GM19395 (cell line): Measurements from ENCODE around the gene TTC28.

ENCODE experiments used
- ATAC-seq: cut with Tn5 transposase; IDR thresholded peaks from one replicate; pipeline ENCODE4 v1.9.1; 2021; ENCODE audit warnings: mild to moderate bottlenecking, moderate library complexity; ENCODE audit not compliant: unreplicated experiment

The TTC28 gene

DNA sequence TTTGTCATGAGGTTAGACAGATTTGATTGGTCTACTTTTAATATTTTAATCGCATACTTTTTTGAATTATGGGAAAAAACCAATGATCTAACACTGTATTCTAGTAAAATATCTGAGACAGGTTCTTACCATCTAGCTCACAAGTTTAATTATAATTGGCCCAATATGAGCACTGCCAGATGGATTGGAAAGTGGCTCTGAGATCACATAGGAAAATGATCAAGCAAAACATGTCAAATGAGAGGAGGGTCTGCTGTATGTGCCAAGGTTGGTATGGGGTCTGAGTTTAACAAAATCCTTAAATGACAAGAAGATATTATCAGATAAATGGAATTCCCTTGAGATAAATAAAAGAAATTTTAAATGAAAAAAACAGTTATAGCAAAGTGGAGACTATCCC, 264.7 kb downstream of the TTC28 start:
- ATAC-seq = no peak

DNA sequence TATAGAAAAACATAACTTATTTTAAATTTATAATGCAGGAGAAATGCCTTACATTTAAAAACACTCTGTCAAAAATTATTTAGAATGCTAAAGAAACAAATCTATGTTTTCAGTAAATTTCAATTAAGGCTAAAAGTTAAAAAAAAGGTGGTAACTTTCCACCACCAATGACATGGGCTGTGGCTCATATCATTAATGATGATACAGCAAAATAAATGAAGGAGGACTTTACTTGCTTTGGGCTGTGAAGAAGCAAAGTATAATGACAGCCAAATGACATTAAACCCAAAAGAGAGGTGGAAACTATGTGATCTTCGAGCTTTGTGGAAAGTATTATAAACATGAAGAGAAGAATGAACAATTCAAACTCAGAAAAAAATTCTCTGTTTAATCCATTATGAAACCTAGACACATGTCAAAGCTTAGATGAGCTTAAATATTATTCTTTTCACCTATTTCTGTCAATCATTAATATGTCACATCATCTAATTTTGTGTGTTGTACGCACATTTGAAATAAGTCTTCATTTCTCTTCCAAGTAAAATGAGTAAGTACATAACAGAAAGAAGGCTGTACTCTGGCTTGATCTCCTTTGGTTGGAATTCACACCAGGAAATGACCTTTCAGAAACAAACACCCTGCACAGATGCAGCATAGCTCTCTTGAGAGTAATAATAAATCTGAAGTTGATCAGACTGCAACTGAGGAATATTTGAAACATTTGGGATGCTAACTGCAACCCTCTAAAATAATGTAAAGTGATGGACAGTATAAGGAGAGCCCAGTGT, 265.8 kb downstream of the TTC28 start:
- ATAC-seq = no peak

DNA sequence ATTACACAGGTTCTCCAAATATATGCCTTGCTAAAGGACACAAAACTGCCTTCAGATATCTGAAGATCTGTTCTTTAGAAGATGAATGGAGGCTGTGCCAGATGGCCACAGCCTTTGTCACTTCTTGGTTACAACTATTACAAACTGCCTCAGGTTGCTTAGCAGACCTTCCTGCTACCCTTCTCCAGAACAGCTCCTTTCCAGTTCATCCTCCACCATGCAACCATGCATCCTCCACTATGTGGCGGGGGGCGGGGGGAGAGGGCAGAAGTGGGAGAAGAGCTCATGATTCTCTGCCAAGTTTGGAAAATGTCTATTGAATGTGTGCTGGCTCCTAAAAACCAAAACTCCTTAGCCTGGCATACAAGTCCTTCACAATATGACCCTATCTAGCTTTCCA, 267.5 kb downstream of the TTC28 start:
- ATAC-seq = no peak

DNA sequence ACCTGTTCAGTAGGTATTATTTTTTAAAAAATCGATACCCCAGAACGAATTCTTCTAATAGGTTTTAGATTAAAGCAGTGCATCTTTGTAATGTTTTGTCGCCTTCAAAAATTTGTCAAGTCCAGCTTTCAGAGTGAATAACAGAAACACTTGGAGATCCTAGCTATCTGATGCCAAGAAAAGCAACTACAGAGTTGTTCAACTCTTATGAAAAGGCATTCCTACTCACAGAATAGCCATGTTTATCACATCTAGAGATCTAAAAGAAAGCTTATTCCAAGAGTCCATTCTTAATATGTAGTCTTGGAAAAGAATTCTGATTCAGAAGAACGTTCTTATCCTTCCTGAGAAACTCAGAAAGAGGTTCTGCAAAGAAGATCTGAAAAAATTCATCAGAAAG, 268.5 kb downstream of the TTC28 start:
- ATAC-seq = no peak

DNA sequence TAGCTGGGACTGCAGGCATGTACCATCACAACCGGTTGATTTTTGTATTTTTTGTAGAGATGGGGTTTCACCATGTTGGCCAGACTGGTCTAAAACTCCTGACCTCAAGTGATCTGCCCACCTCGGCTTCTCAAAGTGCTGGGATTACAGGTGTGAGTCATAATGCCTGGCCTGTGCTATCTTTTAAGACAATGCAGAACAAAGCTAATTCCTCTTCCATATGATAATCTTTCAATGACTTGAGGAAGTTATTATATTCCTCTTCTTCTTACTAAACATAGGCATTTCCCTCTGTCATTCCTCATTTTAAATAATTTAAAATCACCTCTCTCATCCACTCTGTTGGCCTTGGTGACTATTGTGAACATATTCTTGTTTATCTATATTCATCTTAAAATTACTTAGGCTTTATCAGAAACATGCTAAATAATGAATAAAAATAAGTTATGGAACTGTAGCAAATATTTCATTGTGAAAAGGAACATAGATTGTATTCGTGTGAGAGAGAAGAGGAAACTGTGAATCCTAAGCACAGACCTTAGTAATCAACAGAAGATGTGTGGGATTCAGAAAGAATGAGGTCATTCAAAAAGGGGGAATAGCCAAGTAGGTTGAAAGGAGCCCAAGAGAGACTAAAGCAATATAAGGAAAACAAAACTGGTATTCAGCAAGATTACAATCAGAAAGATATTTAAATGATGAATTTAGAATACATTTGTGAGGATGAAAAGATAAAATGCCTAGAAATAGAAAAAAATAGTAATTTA, 269.4 kb downstream of the TTC28 start:
- no peak for ATAC-seq

DNA sequence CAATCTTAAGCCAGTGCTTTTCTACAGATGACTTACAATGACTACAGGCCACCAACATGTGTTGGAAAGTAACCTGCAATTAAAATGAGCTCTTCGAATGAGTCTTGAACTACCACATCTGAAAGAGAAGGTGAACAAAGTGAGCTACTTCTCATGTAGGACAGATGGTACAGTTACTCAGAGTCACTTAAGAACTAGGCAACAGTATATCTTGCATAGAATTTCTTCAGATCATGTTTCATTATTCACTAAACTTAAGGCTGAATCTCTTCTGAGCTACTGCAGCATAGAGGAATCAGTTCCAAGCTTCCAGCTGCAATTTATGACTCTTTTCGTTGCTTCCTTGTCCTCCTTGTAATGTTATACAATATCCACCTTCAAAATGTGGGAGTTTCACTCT, 270.9 kb downstream of the TTC28 start:
- ATAC-seq = no peak

DNA sequence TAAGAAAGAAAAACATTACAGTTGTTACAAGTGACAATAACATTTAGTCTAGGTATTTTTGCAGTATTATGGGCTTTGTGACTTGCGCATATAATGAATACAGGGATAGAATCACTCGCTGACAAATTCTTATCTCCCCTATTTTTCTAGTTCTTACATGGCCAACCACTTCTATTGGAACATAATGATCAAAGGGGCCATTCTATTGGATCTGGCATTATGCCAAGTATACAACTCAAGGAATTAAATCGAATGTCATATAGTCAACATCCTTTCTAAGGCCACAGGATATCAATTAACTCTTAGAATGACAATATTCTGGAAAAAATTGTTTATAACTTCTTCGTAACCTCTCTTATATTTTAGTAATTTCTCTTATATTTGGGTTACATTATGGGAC, 272.0 kb downstream of the TTC28 start:
- no peak for ATAC-seq

DNA sequence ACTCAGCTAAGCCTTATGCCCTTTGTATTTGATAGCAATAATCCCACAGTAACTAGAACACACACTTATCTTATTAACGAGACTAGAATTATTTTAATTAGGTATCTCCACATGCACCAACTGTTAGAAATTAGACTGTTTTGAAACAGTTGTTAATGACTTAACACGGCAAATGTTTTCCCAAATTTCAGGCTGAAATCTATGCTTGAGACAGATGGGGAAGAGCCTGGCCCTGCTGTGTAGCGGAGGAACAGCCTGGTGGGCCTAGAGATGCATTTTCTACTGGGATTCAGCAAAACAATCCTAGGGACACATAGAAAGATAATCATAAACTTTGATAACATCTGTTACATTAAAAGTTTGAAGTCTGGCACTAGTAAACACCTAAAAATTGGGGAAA, 273.4 kb downstream of the TTC28 start:
- no peak for ATAC-seq

DNA sequence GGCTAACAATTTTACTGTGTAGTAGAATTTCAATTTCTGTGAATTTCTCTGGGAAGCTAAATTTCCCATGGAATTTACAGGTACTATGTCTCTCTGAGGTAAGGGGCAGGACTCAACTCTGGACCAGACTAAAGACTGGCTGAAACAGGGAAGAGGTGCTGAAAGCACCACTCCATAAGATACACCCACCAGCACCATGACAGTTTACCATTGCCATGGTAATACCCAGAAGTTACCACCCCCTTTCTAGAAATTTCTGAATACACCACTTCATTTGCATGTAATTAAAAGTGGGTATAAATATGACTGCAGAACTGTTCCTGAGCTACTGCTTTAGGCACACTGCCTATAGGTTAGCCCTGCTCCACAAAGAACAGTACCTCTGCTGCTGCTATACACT, 274.1 kb downstream of the TTC28 start:
- no peak for ATAC-seq

DNA sequence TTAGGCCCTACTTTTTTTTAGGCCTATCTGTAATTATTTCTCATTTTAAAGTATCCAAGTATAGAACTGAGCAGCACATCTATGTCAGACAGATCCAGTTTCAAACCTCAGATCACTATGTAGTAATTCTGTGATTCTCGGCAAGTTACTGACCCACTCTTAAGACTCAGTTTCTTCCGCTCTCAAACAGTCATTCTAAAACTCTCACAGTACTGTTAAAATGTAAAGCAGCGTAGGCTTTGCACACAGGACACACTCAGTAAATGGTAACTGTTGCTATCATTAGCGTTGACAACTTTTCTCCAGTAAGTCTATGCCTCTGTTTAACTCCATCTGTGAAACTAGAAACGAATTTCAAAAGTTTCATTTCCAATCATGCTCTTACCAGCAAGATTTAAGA, 277.1 kb downstream of the TTC28 start:
- ATAC-seq = no peak

DNA sequence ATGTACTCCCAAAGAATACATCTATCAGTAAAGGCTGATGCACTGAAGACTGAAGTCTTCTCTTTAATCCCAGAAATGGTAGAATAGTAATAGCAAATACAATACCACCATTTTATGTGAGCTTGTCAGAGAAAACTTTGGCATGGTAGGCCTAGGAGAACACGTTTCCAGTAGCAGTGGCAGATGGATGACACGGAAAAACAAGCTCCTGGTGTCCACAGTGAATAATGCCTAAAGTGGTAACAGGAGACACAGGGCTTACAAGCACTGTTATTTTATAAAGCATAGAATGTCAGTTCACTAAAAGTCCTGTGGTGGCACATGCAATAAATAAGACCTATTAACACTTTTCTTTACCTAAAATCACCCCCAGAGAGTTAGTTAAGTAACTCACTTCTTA, 277.6 kb downstream of the TTC28 start:
- no peak for ATAC-seq

DNA sequence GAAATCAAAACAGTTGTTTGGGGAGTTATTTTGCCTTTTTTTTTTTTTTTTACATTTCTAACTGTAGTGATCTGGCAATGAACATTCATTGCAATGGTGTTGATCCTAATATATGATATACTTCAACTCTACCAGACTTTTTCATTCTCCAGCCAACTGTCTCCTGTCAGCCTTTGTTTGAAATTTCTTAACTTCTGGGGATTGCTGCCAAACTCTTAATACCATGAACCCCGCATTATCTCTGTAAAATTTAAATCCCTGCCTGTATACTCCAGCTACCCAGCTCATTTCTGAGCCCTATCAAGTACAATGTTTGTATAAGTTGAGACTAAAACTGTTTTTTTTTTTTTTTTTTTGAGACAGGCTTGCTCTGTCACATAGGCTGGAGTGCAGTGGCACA, 280.7 kb downstream of the TTC28 start:
- no peak for ATAC-seq

DNA sequence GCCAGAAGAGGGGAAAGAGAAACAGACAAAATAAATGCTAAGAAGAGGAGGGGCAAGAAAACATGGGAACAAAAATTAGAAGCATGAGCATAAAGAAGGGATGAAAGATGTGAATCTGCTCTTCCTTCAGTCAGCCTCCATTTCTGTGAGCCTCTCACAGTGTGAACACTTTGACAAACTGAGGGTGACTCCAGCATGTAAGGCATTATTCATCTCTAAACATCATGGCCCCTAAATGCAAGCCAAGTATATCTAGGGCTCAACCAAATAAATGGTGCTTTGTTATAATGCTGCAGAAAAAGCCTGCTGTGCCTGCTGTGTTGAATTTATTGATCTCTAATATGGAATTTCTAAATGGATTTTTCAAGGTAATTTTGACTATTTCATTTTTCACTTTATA, 281.3 kb downstream of the TTC28 start:
- ATAC-seq = no peak

DNA sequence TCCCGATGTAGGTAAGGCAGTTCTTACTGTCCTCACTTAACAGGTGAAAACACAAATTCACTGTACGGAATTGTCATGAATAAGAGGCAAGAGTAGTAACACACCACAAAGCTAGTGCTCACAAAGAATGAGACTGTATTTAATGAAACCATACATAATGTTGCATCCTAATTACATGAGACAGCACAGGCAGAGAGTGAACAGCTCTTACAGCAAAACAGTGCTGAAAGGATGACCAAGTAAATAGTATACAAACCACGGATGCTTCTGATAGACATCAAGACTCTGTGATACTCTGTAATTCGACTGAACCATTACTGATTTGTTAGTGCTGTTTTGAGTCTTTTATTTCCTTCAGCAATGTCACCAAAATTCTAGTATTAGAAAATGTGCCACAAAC, 282.3 kb downstream of the TTC28 start:
- no peak for ATAC-seq

DNA sequence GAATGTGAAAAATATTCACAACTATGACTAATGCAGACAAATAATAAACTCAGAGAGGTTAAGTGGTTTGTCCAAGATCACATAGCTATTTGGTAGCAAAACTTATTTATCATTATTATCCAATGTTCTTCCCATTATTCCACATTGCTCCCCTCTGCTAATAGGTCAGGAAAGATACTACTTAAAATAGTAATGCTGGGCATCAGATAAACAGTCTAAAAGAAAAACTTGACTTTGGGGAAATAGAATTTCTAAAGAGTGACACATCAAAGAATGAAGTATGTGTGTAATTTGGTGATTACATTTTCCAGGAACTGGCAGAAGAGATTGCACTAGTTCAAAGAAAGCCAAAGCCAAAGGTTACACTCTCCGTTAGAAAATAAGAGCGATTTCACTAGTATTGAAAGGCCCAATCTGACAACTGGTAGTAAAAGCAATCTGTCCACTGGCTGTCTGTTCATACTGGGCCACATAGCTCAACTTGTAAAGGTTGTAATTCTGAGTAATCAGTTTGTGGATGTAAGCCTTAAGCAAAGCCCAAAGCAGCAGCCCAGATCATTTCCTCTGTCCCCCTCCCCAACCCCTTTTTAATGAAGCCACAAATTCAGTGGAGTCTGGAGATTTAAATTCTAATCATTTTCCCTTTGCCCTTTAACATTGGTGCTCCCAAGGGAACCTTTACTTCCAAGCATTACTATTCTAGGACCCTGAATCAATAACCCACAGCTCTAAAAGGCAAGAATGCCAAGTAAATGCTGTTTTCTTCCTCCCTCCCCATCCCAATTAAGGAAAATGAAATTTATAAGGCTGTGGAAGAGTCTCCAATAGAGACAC, 283.5 kb downstream of the TTC28 start:
- no peak for ATAC-seq

DNA sequence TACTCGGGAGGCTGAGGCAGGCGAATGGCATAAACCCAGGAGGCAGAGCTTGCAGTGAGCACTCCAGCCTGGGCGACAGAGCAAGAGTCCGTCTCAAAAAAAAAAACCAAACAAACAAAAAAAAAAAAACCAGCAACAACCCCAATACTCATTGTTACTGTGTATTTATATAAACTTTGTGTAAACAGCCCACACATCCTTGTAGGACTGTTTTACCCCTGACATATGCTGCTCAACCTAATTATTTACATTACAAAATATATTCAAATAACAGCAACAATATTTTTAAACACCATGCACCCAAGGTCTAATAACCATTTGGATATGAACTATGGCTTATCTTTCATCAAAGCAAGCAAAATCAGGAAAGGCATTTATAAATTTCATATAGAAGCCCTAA, 284.1 kb downstream of the TTC28 start:
- ATAC-seq = no peak

DNA sequence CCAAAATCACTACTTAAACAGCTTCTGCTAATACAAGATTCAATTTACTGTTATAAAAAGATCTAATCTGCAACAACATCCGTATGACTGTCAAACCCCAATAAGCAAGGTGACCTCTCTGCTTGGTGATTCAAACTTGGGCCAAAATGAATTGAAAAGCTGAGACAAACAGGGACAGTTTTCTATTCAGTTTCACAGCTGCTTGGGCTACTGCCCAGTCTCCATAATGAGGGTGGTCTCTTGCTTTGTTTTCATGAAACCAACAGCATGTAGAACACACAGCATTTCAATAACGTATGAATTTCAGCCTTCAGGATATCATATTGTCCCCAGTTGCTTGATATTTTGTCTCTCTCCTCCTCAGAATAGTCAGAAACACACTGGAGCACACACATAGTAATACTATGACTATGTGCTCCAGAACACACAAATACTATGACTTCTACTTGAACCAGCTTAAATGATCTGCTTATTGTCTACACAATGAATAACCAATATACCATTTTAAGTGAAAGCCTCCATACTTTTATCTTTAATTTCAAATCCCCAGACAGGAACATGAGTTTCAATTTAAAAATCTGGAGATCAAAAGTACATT, 285.0 kb downstream of the TTC28 start:
- ATAC-seq = no peak

DNA sequence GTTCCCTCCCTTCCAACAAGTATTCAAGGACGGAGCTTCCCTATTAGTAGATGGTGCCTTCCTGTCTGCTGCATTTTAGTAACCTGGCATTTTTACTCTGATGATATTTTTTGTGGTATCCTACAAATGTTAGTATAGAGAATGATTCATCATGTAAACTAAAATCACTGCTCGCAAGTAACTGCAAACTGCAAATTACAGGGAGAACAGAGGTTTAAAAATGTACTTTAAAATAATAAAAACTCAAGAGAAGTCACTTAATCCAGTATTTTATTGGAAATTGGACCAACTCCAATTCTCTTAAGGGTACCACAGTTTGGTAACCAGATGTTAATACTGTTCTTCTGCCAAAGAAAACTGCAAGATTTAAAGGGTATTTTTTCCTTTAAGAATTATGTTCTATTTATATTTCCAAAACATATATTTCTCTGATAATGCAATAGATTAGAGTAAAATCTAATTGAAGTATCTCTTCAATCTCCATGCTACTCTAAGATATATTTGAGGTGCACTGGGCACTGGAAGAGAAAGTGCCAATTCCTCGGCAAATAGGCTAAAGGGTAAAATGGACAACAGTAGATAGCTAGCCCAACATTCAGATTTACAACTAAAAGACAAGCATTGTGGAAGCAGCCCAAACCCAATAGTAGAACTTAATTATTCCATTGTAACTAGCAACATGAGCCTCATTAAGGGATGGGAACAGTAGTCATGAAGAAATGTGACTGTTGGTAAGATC, 298.0 kb downstream of the TTC28 start:
- no peak for ATAC-seq

DNA sequence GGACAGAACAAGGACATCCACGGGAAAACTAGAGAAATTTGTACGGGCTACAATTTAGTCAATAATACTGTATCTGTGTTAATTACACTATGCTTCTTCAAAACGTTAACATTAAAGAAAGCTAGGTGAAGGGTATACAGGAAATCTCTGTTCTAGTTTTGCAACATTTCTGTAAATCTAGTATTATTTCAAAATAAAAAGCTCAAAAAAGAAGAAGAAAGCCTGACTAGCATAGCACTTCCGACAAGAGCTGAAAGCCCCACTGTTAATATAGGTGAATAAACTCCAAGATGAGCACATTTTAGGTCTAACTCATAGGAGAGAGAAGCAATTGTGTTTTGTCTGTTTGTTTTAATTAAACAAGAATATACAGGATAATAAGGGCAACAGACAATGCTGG, 299.7 kb downstream of the TTC28 start:
- no peak for ATAC-seq

DNA sequence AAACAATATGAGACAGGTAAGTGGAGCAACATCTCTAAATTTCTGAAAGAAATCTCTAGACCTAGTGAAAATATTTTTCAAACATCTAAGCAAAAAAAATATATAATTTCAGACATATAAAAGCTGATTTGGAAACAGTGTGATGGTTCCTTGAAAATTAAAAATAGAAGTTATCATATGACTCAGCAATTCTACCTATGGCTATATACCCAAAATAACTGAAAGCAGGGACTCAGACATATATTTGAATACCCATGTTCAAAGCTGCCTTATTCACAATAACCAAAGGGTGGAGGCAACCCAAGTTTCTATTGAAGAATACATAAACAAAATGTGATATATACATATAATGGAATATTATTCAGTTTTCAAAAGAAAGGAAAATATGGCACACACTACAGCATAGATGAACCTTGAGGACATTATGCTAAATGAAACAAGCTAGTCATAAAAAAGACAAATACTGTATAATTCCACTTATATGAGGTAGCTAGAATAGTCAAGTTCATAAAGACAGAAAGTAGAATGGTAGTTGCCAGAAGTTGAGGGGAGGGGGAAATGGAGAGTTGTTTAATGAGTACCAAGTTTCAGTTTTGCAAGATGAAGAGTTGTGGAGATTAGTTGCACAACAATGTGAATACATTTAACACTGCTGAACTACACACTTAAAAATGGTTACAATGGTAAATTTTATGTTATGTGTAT, 300.4 kb downstream of the TTC28 start:
- ATAC-seq = no peak
